ENCODE results near the gene SYNE2.

SYNE2 gene

DNA sequence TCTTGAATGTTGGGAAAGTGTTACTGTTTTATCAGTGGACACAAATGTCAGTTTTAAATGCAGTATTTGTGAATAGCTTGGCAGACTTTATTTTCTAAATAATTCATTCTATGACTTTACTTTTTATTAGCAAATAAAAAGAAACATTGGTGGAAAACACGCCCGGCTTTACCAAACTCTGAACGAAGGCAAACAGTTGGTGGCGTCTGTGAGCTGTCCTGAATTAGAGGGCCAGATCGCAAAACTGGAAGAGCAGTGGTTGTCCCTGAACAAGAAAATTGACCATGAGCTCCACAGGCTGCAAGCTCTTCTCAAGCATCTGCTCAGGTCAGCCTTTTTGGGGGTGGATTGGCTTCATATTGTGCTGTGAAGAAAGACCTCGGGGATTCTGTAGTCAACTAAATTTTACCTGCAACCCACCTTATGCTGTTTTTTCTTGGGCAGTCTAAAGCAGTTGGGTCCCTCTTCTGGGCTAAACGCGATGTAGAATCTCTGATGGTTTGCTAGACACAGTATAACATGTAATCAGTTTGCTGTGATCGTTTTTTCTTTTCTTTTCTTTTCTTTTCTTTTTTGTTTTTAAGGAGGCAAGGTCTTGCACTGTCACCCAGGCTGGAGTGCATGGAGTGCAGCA lies 285.0 kb downstream of the SYNE2 start:
- no peak for DNase-seq (ENCODE audit: low read depth)
- TF ChIP-seq, protein P1, sequence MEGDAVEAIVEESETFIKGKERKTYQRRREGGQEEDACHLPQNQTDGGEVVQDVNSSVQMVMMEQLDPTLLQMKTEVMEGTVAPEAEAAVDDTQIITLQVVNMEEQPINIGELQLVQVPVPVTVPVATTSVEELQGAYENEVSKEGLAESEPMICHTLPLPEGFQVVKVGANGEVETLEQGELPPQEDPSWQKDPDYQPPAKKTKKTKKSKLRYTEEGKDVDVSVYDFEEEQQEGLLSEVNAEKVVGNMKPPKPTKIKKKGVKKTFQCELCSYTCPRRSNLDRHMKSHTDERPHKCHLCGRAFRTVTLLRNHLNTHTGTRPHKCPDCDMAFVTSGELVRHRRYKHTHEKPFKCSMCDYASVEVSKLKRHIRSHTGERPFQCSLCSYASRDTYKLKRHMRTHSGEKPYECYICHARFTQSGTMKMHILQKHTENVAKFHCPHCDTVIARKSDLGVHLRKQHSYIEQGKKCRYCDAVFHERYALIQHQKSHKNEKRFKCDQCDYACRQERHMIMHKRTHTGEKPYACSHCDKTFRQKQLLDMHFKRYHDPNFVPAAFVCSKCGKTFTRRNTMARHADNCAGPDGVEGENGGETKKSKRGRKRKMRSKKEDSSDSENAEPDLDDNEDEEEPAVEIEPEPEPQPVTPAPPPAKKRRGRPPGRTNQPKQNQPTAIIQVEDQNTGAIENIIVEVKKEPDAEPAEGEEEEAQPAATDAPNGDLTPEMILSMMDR (IDR thresholded peaks at IDR 0.05; ENCODE audit: control insufficient read depth, insufficient read depth, low read depth, low read length, missing control alignments) = peak; percentile 53
- no peak overlapping the region for H3K4me3 ChIP-seq (ENCODE audit: control insufficient read depth, low read depth, low read length)

DNA sequence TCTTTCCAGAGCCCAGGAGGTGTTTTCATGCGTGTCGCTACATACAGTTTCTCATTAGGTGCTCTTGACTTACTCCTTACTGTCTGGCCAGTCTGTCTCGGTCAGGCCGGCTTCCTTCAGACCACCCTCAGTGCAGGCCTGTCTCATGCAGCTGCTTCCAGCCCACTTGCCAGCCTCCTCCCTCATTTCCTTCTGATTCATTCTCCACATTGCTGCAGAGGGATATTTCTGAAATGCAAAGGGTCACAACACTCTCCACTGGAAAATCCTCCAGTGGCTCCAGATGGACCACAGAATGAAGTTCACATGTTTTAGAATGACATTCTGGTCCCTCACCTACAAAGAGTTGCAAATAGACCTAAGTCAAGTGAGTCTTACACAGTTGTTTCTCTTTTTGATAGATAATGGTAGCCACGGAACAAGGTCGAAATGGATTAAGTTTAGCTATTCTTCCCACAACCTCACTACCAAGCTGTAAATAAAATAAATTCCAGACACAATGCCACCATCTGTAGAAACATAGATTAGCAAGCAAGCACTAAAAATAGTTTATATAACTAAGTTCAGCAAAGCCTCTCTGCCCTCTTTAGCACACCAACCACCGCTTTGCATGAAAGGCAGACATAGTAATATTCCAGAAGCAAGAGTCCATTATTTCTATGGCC lies 294.5 kb downstream of the SYNE2 start:
- TF ChIP-seq, protein P1 (IDR thresholded peaks at IDR 0.05; ENCODE audit: control insufficient read depth, insufficient read depth, low read depth, low read length, missing control alignments) = no peak
- no peak for DNase-seq (ENCODE audit: low read depth)
- no peak overlapping the region for H3K4me3 ChIP-seq (ENCODE audit: control insufficient read depth, low read depth, low read length)

DNA sequence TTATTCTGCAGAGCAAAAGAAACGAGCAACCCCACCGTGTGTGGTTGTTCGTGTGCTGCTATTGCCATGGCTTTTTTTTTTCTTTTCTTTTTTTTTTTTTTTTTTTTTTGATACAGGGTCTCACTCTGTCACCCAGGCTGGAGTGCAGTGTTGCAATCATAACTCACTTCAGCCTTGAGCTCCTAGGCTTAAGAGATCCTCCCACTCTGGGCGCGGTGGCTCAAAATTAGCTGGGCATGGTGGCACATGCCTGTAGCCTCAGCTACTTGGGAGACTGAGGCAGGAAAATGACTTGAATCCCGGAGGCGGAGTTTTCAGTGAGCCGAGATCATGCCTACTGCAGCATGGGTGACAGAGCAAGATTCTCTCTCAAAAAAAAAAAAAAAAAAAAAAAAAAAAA lies 297.1 kb downstream of the SYNE2 start:
- DNase-seq (ENCODE audit: low read depth) = no peak
- H3K4me3 ChIP-seq (ENCODE audit: control insufficient read depth, low read depth, low read length) = no peak overlapping the region
- TF ChIP-seq, protein P1 (IDR thresholded peaks at IDR 0.05; ENCODE audit: control insufficient read depth, insufficient read depth, low read depth, low read length, missing control alignments) = no peak

DNA sequence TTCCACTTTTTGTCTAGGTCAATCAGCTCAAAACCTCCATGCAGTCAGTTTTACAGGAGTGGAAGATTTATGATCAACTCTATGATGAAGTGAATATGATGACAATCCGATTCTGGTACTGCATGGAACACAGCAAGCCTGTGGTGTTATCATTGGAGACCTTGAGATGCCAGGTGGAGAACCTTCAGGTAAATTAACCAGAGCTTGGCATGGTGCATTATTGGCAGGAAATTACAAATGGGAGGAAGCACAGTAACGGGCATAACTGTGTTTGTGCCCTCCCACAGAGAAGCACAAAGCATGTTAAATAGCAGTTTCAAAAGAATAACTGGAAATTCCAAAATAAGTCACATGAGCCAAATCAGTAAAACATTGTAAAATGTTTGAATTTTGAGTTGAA lies 305.8 kb downstream of the SYNE2 start:
- no peak for DNase-seq (ENCODE audit: low read depth)
- no peak overlapping the region for H3K4me3 ChIP-seq (ENCODE audit: control insufficient read depth, low read depth, low read length)
- TF ChIP-seq, protein P1 (IDR thresholded peaks at IDR 0.05; ENCODE audit: control insufficient read depth, insufficient read depth, low read depth, low read length, missing control alignments) = no peak

DNA sequence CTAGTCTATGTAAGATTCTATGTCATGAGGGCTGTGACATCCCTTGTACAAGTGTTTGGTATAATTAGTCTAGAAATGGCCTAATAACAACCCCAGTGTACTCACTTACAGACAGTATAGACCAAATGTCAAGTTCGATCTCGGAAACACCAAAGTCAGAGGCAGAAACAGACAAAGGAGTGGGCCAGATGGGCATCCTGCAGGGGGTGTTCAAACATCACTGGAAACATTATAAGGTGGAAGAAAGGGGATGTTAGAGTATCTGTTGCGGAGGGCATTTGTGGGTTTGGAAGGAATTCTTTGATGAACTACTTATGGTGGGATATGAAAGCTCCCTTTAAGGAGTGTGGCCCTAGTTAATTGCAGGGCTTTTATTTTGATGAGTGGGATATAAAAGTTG lies 306.8 kb downstream of the SYNE2 start:
- TF ChIP-seq, protein P1 (IDR thresholded peaks at IDR 0.05; ENCODE audit: control insufficient read depth, insufficient read depth, low read depth, low read length, missing control alignments) = no peak
- H3K4me3 ChIP-seq (ENCODE audit: control insufficient read depth, low read depth, low read length) = no peak overlapping the region
- no peak for DNase-seq (ENCODE audit: low read depth)

DNA sequence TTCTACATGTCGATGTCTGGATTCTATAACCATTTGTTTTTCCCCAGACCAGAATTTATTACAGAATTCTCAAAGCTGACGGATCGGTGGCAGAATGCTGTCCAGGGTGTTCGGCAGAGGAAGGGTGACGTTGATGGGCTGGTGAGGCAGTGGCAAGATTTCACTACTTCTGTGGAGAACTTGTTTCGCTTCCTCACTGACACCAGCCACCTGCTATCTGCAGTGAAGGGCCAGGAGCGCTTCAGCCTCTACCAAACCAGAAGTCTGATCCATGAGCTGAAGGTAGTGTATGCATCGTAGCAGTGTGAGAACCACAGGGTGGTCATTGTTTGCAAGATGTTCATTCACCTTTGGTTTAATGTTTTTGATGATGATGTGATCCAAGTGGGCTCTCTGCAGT lies 317.4 kb downstream of the SYNE2 start:
- TF ChIP-seq, protein P1 (IDR thresholded peaks at IDR 0.05; ENCODE audit: control insufficient read depth, insufficient read depth, low read depth, low read length, missing control alignments) = no peak
- no peak overlapping the region for H3K4me3 ChIP-seq (ENCODE audit: control insufficient read depth, low read depth, low read length)
- no peak for DNase-seq (ENCODE audit: low read depth)

Data from AG09309 (cell line).